Lower leg skin (tissue), 4 donors: Measurements from ENCODE around the gene BRCC3. TPM values are rescaled to one million over a fixed set of nuclear protein-coding genes. Genes with fewer than 3 reads are reported as not detected.

Source experiments
- DNase-seq, 2 donors: peaks; one replicate each; pipeline ENCODE4 v3.0.0-alpha.2; 2019; ENCODE audit warnings: low spot score in 2 of 2
- H3K4me3 ChIP-seq: fragments of 200-600 bp; sonication (generic); 2 replicates; pipeline ENCODE4 v1.5.1; 2017; ENCODE audit warnings: mild to moderate bottlenecking, low read depth; ENCODE audit not compliant: poor library complexity, severe bottlenecking
- POLR2A ChIP-seq, 2 donors: fragments of 450-650 bp; IDR thresholded peaks; one replicate each; pipeline ENCODE4 v1.6.1; 2016 to 2017; ENCODE audit warnings: antibody characterized with exemption in 2 of 2, mild to moderate bottlenecking in 1 of 2, moderate library complexity in 1 of 2
- WGBS, 2 donors: methylation state at CpG; one replicate each; pipeline ENCODE4 v1.1.5; 2018; 5-methylcytosine and 5-hydroxymethylcytosine counted together
- intact Hi-C: fragments of 100-400 bp; cut with DNase I; formaldehyde crosslinking; loops from one replicate; pipeline ENCODE4 v1.15.0; 2023; ENCODE audit warnings: low total_unique reads
- total RNA-seq, 4 donors: library from RNA; depleted of rRNA; stranded (reverse); fragments of >200 nt; gene quantifications; one replicate each; pipeline ENCODE4 v1.1.0, GENCODE V29; 2016
- TF ChIP-seq, protein P1 (sequence below), 3 donors: fragments of 450-650 bp; IDR thresholded peaks; one replicate each; pipeline ENCODE4 v1.5.1; 2016; ENCODE audit warnings: antibody characterized with exemption in 3 of 3, mild to moderate bottlenecking in 3 of 3, moderate library complexity in 2 of 3

BRCC3 gene
- total RNA-seq, 4 donors from 2014 or later = 8.2 to 14.1 (median 11.6) TPM

DNA sequence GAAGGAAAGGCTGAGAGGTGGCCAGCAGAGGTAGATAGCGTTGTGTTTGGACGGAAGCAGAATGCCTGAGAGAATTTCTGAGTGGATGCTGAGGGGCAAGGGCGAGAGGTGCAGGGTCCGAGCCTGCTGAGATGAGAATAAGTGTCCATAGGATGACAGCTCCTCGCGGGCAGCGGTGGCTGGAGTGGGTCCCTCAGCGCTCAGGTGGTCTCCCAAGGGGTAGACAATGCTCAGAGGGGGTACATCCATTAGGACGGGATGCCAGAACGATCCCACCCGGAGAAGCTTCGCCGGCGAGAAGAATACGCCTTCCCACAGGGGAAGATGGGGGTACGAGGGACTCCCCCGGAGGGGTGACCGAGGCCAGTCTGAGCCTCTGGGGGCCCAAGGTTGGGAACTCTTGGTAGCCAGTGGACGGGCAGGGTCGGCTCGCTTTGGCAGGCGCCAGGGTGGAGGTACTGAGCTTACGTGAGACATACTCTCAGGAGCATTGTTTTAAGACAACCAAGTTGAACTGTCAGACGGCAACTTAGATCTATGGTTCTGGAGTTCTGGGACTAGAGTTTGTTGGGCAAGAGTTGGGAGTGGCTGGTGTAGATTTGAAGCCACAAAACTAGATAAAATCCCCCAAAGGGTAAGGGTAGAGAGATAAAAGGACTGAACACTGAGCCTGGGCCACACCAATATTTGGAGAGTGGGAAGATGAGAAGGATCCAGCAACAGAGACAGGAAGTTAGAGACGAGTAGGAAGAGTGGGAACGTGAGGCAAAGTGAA, 15.8 kb downstream of the BRCC3 start:
- intact Hi-C loops = no loop called here

DNA sequence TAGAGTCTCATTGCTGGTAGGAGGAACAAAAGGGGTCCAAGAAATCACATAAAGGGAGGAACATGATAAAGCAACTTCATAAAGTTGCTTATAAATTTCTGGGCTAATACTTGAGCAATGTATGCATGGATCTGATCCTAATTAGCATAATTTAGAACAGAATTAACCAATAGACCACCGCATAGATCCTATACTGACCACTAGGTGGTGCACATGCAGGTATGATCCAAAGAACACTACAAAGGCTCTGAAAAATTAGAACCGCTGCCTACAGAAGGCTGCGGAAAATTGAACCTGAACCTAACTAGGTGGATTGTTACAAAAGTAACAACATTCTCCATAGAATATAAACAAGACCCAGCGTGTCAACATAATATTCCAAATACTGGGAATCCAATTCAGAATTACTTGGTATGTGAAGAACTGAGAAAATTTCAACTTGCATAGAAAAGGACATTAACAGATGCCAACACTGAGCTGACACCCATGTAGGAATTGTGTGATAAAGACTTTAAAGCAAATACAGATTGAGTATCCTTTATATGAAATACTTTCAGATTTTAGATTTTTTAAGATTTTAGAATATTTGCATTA, 23.3 kb downstream of the BRCC3 start:
- intact Hi-C loops = no loop called here
- DNase-seq = no peak
- no peak overlapping the region for H3K4me3 ChIP-seq
- TF ChIP-seq POLR2A (IDR thresholded peaks at IDR 0.05) = no peak
- TF ChIP-seq, protein P1, sequence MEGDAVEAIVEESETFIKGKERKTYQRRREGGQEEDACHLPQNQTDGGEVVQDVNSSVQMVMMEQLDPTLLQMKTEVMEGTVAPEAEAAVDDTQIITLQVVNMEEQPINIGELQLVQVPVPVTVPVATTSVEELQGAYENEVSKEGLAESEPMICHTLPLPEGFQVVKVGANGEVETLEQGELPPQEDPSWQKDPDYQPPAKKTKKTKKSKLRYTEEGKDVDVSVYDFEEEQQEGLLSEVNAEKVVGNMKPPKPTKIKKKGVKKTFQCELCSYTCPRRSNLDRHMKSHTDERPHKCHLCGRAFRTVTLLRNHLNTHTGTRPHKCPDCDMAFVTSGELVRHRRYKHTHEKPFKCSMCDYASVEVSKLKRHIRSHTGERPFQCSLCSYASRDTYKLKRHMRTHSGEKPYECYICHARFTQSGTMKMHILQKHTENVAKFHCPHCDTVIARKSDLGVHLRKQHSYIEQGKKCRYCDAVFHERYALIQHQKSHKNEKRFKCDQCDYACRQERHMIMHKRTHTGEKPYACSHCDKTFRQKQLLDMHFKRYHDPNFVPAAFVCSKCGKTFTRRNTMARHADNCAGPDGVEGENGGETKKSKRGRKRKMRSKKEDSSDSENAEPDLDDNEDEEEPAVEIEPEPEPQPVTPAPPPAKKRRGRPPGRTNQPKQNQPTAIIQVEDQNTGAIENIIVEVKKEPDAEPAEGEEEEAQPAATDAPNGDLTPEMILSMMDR (IDR thresholded peaks at IDR 0.05) = no peak
- 39 to 54% methylated on average over 4 of the region's 4 CpGs for WGBS, 2 donors

More for the DNA sequence above, 15.8 kb downstream of the BRCC3 start:
- no peak for DNase-seq
- TF ChIP-seq, protein P1 (IDR thresholded peaks at IDR 0.05) = no peak
- TF ChIP-seq POLR2A (IDR thresholded peaks at IDR 0.05) = no peak
- WGBS, 2 donors = 90 to 97% methylated on average over 13 to 26 of the region's 26 CpGs
- no peak overlapping the region for H3K4me3 ChIP-seq

DNA sequence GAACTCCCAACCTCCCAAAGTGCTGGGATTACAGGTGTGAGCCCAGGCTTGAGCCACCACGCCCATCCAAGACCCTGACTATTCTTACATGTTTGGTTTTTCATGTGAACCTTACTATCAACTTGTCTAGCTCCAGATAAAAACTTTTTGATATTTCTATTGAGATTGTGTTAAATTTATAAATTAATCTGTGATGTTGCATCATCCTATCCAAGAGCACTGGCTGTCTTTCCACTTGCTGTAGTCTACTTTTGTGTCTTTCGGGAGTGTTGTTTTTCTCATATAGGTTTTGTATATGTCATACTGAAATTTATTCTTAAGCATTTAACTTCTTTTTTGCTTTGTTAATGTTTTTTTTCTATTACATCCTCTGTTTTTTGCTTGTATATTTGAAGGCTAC, 34.6 kb downstream of the BRCC3 start:
- H3K4me3 ChIP-seq = no peak overlapping the region
- DNase-seq = no peak
- intact Hi-C loops = no loop called here
- TF ChIP-seq, protein P1 (IDR thresholded peaks at IDR 0.05) = no peak
- no peak for TF ChIP-seq POLR2A (IDR thresholded peaks at IDR 0.05)
- 81 to 100% methylated on average over 2 of the region's 2 CpGs for whole genome bisulfite sequencing, 2 donors

DNA sequence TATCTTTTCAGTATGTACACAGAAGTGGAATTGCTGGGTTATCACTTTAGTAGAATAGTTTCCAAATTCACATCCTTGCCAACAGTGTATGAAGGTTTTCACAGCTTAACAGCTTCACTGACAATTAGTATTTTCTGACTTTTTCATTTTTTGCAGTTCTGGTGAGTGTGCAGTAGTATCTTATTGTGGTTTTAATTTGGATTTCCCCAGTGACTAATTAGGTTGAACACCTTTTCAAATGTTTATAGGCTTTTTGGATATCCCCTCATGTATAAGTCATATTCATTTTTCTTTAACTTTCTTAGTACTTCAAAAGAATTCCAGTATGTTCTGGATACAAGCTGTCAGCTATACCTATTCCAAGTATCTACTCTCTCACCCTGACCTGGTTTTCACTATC, 37.1 kb downstream of the BRCC3 start:
- H3K4me3 ChIP-seq = no peak overlapping the region
- intact Hi-C loops = no loop called here
- TF ChIP-seq, protein P1 (IDR thresholded peaks at IDR 0.05) = no peak
- TF ChIP-seq POLR2A (IDR thresholded peaks at IDR 0.05) = no peak
- DNase-seq = no peak

DNA sequence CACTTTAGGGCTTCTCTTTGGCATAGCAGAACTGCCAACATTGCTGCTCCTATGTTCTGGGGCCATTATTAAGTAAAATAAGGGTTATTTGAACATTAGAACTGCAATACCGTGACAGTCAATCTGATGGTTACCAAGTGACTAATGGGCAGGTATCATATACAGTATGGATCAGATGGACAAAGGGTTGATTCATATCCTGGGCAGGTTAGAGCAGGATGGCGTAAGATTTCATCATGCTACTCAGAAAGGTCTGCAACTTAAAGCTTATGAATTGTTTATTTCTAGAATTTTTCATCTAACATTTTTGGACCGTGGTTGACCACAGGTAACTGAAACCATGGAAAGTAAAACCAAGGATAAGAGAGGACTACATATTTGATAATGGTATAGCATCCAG, 40.9 kb downstream of the BRCC3 start:
- H3K4me3 ChIP-seq = no peak overlapping the region
- intact Hi-C loops = no loop called here
- 84 to 91% methylated on average over 3 of the region's 3 CpGs for WGBS, 2 donors
- TF ChIP-seq, protein P1 (IDR thresholded peaks at IDR 0.05) = no peak
- no peak for TF ChIP-seq POLR2A (IDR thresholded peaks at IDR 0.05)
- no peak for DNase-seq
